ENCODE data around the gene SMS. TPM values are rescaled to one million over a fixed set of nuclear protein-coding genes. Genes with fewer than 3 reads are reported as not detected.

The SMS gene
- total and polyA plus RNA-seq, 10 of the 15 experiments (the other 5 are each of a cell fraction or from before 2014, with no cell fraction given): 55.8 to 156 (median 114) TPM

DNA sequence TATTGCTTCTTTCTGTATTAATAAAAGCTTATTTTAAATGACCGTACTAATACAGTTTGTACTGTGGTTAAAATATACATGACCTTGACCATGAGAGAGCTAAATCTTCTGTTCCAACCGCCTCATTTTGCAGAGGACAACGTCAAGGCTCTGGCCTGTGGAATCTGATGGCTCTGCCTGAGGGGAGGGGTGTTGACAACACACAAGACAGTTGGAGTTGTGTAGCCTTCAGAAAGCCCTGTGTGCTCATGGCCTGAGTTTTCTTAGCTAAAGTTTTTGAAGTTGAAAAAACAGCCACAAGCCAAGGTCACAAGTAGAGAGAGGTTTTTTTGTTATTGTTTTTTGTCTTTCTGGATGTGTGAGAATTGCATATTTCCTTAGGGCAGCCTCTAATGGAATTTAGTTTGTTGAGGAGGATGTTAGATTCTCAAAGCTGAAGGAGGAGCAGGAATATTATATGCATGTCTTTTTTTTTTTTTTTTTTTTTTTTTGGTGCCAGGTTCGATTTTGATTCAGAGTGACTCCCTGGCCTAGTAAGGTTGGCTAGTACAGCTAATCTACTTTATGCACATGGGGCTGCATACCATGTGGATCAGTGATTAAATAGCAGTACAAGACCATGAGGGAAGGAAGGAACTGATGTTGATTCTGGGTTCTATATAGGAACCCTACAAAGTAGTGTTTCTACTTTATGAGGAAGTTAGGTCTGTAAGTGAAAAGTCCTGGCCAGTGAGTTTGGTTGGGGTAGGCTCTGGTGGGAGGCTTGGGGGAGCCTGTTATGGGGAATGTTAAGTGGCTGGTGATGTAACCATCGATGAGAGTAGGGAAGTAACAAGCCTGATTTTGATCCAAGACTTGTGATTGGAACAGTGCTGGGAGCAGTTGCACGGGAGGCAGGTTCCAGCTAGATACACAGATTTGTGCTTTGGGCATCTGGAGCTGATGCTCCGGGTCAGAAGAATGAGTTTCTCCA is 20.3 kb downstream of the SMS start:
- no peak overlapping the region for H3K9ac ChIP-seq (ENCODE audit: control insufficient read depth, insufficient read depth, low read length)

DNA sequence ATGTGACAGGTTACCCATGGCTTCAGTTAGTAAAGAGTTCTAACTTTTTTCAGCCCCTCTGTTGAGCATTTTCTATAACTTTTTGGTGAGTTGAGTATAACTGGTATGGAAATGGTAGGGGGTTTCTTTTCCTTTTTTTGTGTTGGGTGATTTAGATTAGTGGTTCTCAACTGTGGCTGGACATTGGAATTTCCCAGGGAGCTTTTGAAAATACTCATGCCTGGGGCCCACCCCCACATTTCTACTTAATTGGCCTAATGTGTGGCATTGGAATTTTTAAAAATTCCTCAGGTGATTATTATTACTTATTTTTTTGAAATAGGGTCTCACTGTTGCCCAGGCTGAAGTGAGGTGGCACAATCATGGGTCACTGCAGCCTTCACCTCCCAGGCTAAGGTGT is 21.9 kb downstream of the SMS start:
- ATAC-seq: no peak
- Histone ChIP-seq H3K27ac (ENCODE audit: control insufficient read depth, insufficient read depth) (no peak overlapping the region), H3K4me2 (ENCODE audit: control insufficient read depth, insufficient read depth) (no peak overlapping the region), H3K4me1 (ENCODE audit: control insufficient read depth, insufficient read depth, low read length) (peaks cover 2% of the 10 kb centered on the region; the same call in 1 of the 2 replicates), H2AFZ (ENCODE audit: control insufficient read depth, low read depth, low read length) (no peak overlapping the region), H3K9ac (ENCODE audit: control insufficient read depth, insufficient read depth, low read length) (no peak overlapping the region), H3K9me3 (replicated peaks; ENCODE audit: control insufficient read depth, insufficient read depth, low read length) (no peaks in the 10 kb centered on the region), H3K4me3 (no peak overlapping the region), H3K36me3 (ENCODE audit: control insufficient read depth in 2 of 2, insufficient read depth in 2 of 2, low read length in 1 of 2) (no peaks in the 10 kb centered on the region; a peak in 1 of 4 replicates), H4K20me1 (ENCODE audit: control insufficient read depth, insufficient read depth) (no peaks in the 10 kb centered on the region), H3K27me3 (replicated peaks in 1 of 2; ENCODE audit: control insufficient read depth in 2 of 2, insufficient read depth in 2 of 2, low read length in 1 of 2) (no peaks in the 10 kb centered on the region), H3K79me2 (ENCODE audit: control insufficient read depth, insufficient read depth, low read length) (peaks cover 43% of the 10 kb centered on the region)
- in situ Hi-C loops (cut with MboI) (no loop called here), intact Hi-C loops (cut with micrococcal nuclease; ENCODE audit: unreplicated experiment) (no loop called here)
- no peak for DNase-seq (ENCODE audit: low read depth, low spot score)
- RAD21 ChIA-PET (ENCODE audit: unreplicated experiment): no interaction called here
- CTCF ChIA-PET: interaction anchor here (0.8 to 1.4 kb wide), 2 partner anchors 8 to 11 kb away, joined by 3 to 4 read pairs; no protein-coding TSS in a partner anchor
- SMC1A ChIA-PET (ENCODE audit: uncharacterized antibody, unreplicated experiment): interaction anchor here (1.2 to 1.8 kb wide), 3 partner anchors 9 to 36 kb away, joined by 3 read pairs; no protein-coding TSS in a partner anchor
- POLR2A ChIA-PET: no interaction called here
- BruUV-seq (replicated peaks): no TSS peak
- FAIRE-seq: no peak
- TF ChIP-seq KDM1A (IDR thresholded peaks at IDR 0.05; ENCODE audit: borderline replicate concordance): no peak
- TF ChIP-seq, protein P1, sequence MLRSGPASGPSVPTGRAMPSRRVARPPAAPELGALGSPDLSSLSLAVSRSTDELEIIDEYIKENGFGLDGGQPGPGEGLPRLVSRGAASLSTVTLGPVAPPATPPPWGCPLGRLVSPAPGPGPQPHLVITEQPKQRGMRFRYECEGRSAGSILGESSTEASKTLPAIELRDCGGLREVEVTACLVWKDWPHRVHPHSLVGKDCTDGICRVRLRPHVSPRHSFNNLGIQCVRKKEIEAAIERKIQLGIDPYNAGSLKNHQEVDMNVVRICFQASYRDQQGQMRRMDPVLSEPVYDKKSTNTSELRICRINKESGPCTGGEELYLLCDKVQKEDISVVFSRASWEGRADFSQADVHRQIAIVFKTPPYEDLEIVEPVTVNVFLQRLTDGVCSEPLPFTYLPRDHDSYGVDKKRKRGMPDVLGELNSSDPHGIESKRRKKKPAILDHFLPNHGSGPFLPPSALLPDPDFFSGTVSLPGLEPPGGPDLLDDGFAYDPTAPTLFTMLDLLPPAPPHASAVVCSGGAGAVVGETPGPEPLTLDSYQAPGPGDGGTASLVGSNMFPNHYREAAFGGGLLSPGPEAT (IDR thresholded peaks at IDR 0.05; ENCODE audit: low read depth): no peak
- no peak for TF ChIP-seq JUND (IDR thresholded peaks at IDR 0.05; ENCODE audit: low read depth, low read length)
- TF ChIP-seq, protein P2, sequence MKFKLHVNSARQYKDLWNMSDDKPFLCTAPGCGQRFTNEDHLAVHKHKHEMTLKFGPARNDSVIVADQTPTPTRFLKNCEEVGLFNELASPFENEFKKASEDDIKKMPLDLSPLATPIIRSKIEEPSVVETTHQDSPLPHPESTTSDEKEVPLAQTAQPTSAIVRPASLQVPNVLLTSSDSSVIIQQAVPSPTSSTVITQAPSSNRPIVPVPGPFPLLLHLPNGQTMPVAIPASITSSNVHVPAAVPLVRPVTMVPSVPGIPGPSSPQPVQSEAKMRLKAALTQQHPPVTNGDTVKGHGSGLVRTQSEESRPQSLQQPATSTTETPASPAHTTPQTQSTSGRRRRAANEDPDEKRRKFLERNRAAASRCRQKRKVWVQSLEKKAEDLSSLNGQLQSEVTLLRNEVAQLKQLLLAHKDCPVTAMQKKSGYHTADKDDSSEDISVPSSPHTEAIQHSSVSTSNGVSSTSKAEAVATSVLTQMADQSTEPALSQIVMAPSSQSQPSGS (IDR thresholded peaks at IDR 0.05; ENCODE audit: low read length): no peak
- TF ChIP-seq JUNB (IDR thresholded peaks at IDR 0.05): no peak
- TF ChIP-seq NRF1 (conservative IDR thresholded peaks at IDR 0.05; ENCODE audit: low read depth, low read length): no peak
- TF ChIP-seq, protein P3, sequence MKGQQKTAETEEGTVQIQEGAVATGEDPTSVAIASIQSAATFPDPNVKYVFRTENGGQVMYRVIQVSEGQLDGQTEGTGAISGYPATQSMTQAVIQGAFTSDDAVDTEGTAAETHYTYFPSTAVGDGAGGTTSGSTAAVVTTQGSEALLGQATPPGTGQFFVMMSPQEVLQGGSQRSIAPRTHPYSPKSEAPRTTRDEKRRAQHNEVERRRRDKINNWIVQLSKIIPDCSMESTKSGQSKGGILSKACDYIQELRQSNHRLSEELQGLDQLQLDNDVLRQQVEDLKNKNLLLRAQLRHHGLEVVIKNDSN (IDR thresholded peaks at IDR 0.05; ENCODE audit: borderline replicate concordance, extremely low read length, insufficient read depth, low read depth, low read length): no peak

More for the DNA sequence above, 20.3 kb downstream of the SMS start:
- TF ChIP-seq KLF5 (IDR thresholded peaks at IDR 0.05; ENCODE audit: partially characterized antibody) (no peak), BRCA1 (IDR thresholded peaks at IDR 0.05; ENCODE audit: low read depth, low read length) (no peak), KAT2A (conservative IDR thresholded peaks at IDR 0.05; ENCODE audit: control insufficient read depth, low read depth, low read length) (no peak), WRNIP1 (IDR thresholded peaks at IDR 0.05; ENCODE audit: borderline replicate concordance, low read depth, low read length) (no peak), IKZF1 (conservative IDR thresholded peaks at IDR 0.05) (no peak), BMI1 (IDR thresholded peaks at IDR 0.05; ENCODE audit: borderline replicate concordance) (no peak)
- TF ChIP-seq, protein P4, sequence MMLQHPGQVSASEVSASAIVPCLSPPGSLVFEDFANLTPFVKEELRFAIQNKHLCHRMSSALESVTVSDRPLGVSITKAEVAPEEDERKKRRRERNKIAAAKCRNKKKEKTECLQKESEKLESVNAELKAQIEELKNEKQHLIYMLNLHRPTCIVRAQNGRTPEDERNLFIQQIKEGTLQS (IDR thresholded peaks at IDR 0.05; ENCODE audit: borderline replicate concordance, extremely low read depth, low read depth, low read length): no peak
- H3K36me3 ChIP-seq (ENCODE audit: control insufficient read depth in 2 of 2, insufficient read depth in 2 of 2, low read length in 1 of 2): no peaks in the 10 kb centered on the region
- H3K27me3 ChIP-seq (replicated peaks in 1 of 2; ENCODE audit: control insufficient read depth in 2 of 2, insufficient read depth in 2 of 2, low read length in 1 of 2): no peaks in the 10 kb centered on the region
- RAD21 ChIA-PET (ENCODE audit: unreplicated experiment): interaction anchor here (0.7 to 2.2 kb wide), 2 partner anchors 24 kb away, joined by 3 to 9 read pairs; no protein-coding TSS in a partner anchor
- H3K79me2 ChIP-seq (ENCODE audit: control insufficient read depth, insufficient read depth, low read length): peaks cover 45% of the 10 kb centered on the region
- POLR2A ChIA-PET: interaction anchor here (0.6 to 1.3 kb wide), 2 partner anchors 19 to 33 kb away, joined by 3 to 4 read pairs; no protein-coding TSS in a partner anchor
- no peaks in the 10 kb centered on the region; the same call in 1 of the 2 replicates for H4K20me1 ChIP-seq (ENCODE audit: control insufficient read depth, insufficient read depth)
- no peak overlapping the region for H3K4me3 ChIP-seq
- H2AFZ ChIP-seq (ENCODE audit: control insufficient read depth, low read depth, low read length): no peak overlapping the region
- H3K4me1 ChIP-seq (ENCODE audit: control insufficient read depth, insufficient read depth, low read length): peaks cover 2% of the 10 kb centered on the region; the same call in 1 of the 2 replicates
- H3K4me2 ChIP-seq (ENCODE audit: control insufficient read depth, insufficient read depth): no peak overlapping the region
- no peaks in the 10 kb centered on the region for H3K9me3 ChIP-seq (replicated peaks; ENCODE audit: control insufficient read depth, insufficient read depth, low read length)
- FAIRE-seq (no peak), DNase-seq (ENCODE audit: low read depth, low spot score) (no peak), ATAC-seq (peak; percentile 12)
- SMC1A ChIA-PET (ENCODE audit: uncharacterized antibody, unreplicated experiment): interaction anchor here (0.9 to 1.8 kb wide), 5 partner anchors 11 to 56 kb away, joined by 3 to 8 read pairs (median 3); no protein-coding TSS in a partner anchor
- BruUV-seq (replicated peaks): no TSS peak
- intact Hi-C loops (cut with micrococcal nuclease; ENCODE audit: unreplicated experiment): no loop called here
- WGBS (ENCODE audit: insufficient coverage, insufficient replicate concordance, low lambda C conversion rate, missing lambda C conversion rate): 19% methylated on average over 7 of the region's 7 CpGs
- CTCF ChIA-PET: interaction anchor here (1.2 to 1.9 kb wide), 3 partner anchors 10 to 12 kb away, joined by 3 to 5 read pairs (median 5); no protein-coding TSS in a partner anchor
- in situ Hi-C loops (cut with MboI): no loop called here
- no peak overlapping the region for H3K27ac ChIP-seq (ENCODE audit: control insufficient read depth, insufficient read depth)
